MM.1S (cell line): ENCODE results near the gene TNFRSF4.

Experiments used
- CTCF ChIP-seq: fragments of 300-600 bp; sonication (generic); IDR thresholded peaks from 2 replicates; pipeline ENCODE4 v1.5.1; 2016; ENCODE audit warnings: antibody characterized with exemption, low read length, mixed read lengths
- EZH2 ChIP-seq: fragments of 300-600 bp; sonication (generic); optimal IDR thresholded peaks from 2 replicates; pipeline ENCODE3; 2017; ENCODE audit warnings: low read depth, mild to moderate bottlenecking, antibody characterized with exemption, low read length, mixed read lengths

DNA sequence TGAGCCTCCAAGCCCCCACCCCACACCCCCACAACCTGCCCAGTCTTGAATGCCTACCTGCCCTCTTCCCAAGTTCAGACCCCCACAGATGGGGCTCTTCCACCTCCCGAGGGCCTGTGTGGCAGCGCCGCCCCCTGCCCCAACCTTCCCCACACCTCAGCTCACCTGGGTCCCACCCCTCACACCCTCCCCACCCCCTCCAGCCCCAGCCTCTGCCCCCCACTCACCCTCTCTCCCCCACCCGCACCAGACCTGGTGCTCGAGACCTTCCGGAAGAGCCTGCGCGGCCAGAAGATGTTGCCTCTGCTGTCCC is 16.8 kb downstream of the TNFRSF4 start:
- no peak for TF ChIP-seq CTCF
- no peak for TF ChIP-seq EZH2
